SK-N-MC (cell line): Measurements from ENCODE around the gene BTNL3.

Experiments
- DNase-seq: peaks from one replicate; pipeline ENCODE4 v3.0.0-alpha.2; 2011; ENCODE audit warnings: low read depth, low spot score
- H3K27ac ChIP-seq: fragments of 200-600 bp; sonication (generic); 2 replicates; pipeline ENCODE4 v1.5.1; 2016; ENCODE audit warnings: mixed run types
- H3K36me3 ChIP-seq: fragments of 200-600 bp; sonication (generic); 2 replicates; pipeline ENCODE4 v1.6.1; 2017; ENCODE audit warnings: antibody characterized with exemption, low read length, mixed read lengths; ENCODE audit not compliant: insufficient read depth
- H3K4me3 ChIP-seq: fragments of 200-600 bp; sonication (generic); 2 replicates; pipeline ENCODE4 v1.5.1; 2016
- H3K9ac ChIP-seq: fragments of 200-600 bp; sonication (generic); 2 replicates; pipeline ENCODE4 v1.8.0; 2017; ENCODE audit warnings: mixed run types, mixed read lengths; ENCODE audit not compliant: insufficient read length
- H3K9me3 ChIP-seq: fragments of 200-600 bp; sonication (generic); 2 replicates; pipeline ENCODE4 v1.6.1; 2017; ENCODE audit warnings: low read depth, mild to moderate bottlenecking, antibody characterized with exemption, low read length, moderate library complexity, mixed read lengths
- EZH2 ChIP-seq: fragments of 200-600 bp; sonication (generic); IDR thresholded peaks from one replicate; pipeline ENCODE4 v1.6.1; 2017; ENCODE audit warnings: antibody characterized with exemption
- FOXP2 ChIP-seq: optimal IDR thresholded peaks from 2 replicates; pipeline ENCODE3; 2011; ENCODE audit warnings: mild to moderate bottlenecking, moderate library complexity; ENCODE audit not compliant: insufficient read depth; ENCODE audit errors: extremely low read length, control extremely low read depth
- POLR2AphosphoS5 ChIP-seq: IDR thresholded peaks from 2 replicates; pipeline ENCODE4 v1.6.1; 2012; ENCODE audit warnings: mild to moderate bottlenecking, low read depth, low read length, borderline replicate concordance

Gene BTNL3, protein sequence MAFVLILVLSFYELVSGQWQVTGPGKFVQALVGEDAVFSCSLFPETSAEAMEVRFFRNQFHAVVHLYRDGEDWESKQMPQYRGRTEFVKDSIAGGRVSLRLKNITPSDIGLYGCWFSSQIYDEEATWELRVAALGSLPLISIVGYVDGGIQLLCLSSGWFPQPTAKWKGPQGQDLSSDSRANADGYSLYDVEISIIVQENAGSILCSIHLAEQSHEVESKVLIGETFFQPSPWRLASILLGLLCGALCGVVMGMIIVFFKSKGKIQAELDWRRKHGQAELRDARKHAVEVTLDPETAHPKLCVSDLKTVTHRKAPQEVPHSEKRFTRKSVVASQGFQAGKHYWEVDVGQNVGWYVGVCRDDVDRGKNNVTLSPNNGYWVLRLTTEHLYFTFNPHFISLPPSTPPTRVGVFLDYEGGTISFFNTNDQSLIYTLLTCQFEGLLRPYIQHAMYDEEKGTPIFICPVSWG

DNA sequence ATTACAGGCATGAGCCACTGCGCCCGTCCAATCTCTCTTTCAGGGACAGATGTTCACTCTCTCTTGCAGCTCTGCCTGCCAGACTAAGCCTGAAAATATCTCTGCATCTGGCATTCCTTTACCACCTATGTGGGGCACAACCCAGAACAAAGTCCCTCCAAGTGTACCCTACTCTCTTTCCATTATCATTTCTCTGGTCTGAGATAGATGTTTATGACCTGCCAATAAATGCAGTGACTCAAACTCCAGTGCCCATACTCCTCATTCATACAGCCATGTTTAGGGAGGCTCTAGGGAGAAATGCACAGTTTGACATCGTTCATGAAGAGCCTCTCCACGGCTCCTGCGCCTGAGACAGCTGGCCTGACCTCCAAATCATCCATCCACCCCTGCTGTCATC lies at the start of gene BTNL3:
Gene BTNL3, plus strand, starts transcription at position 255 of the 400 bp plus-strand sequence. CDS start 183 bp downstream, outside the sequence.
- no peaks in the 10 kb centered on the region for H3K36me3 ChIP-seq
- no peaks in the 10 kb centered on the region for H3K9me3 ChIP-seq
- H3K9ac ChIP-seq = no peak within 1 kb of the TSS
- no peak for DNase-seq
- H3K4me3 ChIP-seq = no peak within 1 kb of the TSS
- H3K27ac ChIP-seq = no peak within 1 kb of the TSS
- TF ChIP-seq FOXP2 = no peak
- TF ChIP-seq POLR2AphosphoS5 = no peak
- no peak for TF ChIP-seq EZH2

- no peak overlapping the region for H3K9ac ChIP-seq
- TF ChIP-seq EZH2 (no peak), FOXP2 (no peak), POLR2AphosphoS5 (no peak)
- no peaks in the 10 kb centered on the region for H3K9me3 ChIP-seq
- no peaks in the 10 kb centered on the region for H3K36me3 ChIP-seq
- no peak overlapping the region for H3K27ac ChIP-seq
- no peak for DNase-seq
- no peak overlapping the region for H3K4me3 ChIP-seq
Observed at GRCh38 chr5:180950291-180950949, 38.2 kb upstream of the BTNL3 start.

DNA sequence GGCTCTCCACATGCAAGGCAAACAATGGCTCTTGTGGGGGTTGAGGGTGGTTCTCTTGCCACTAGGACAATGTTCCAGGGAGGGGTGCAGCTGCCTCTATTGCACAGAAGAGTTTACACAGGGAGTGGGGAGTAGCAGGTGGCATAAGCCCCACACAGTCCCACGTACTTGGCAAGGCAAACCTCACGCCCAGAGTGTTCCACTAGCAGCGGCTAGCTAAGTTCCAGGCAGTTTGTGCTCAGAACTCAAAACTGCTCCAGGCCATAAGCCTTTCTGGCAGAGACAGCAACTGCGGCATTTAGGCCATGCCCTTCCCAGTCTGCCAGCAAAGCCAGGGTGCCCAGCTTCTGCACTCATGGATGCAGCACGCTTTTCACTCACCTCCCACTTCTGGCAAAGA lies 29.0 kb upstream of the BTNL3 start:
- Histone ChIP-seq H3K9ac (no peak overlapping the region), H3K36me3 (no peaks in the 10 kb centered on the region), H3K4me3 (no peak overlapping the region), H3K9me3 (no peaks in the 10 kb centered on the region), H3K27ac (no peak overlapping the region)
- TF ChIP-seq POLR2AphosphoS5 = no peak
- TF ChIP-seq FOXP2 = no peak
- no peak for TF ChIP-seq EZH2
- DNase-seq = no peak

- no peaks in the 10 kb centered on the region for H3K36me3 ChIP-seq
- no peak for DNase-seq
- H3K9ac ChIP-seq = no peak overlapping the region
- no peak overlapping the region for H3K4me3 ChIP-seq
- TF ChIP-seq POLR2AphosphoS5 (no peak), EZH2 (no peak), FOXP2 (no peak)
- no peak overlapping the region for H3K27ac ChIP-seq
- no peaks in the 10 kb centered on the region for H3K9me3 ChIP-seq
Observed at GRCh38 chr5:180960209-180960608, 28.4 kb upstream of the BTNL3 start.

DNA sequence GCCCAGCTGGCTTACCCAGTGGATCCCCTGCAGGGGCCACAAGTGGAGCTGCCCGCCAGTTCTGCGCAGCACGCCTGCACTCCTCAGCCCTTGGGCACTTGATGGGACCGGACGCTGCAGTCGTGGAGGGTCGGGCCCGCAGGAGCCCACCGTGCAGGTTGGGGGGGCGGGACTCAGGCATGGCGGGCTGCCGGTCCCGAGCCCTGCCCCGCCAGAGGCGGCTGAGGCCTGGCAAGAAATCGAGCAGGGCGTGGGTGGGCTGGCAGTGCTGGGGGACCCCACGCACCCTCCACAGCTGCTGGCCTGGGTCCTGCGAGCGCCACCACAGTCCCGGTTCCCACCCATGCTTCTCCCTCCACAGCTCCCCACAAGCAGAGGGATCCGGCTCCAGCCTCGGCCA lies 19.2 kb upstream of the BTNL3 start:
- no peak overlapping the region for H3K4me3 ChIP-seq
- TF ChIP-seq EZH2 (no peak), POLR2AphosphoS5 (no peak), FOXP2 (no peak)
- no peak overlapping the region for H3K27ac ChIP-seq
- no peaks in the 10 kb centered on the region for H3K9me3 ChIP-seq
- no peak for DNase-seq
- no peak overlapping the region for H3K9ac ChIP-seq
- H3K36me3 ChIP-seq = no peaks in the 10 kb centered on the region

DNA sequence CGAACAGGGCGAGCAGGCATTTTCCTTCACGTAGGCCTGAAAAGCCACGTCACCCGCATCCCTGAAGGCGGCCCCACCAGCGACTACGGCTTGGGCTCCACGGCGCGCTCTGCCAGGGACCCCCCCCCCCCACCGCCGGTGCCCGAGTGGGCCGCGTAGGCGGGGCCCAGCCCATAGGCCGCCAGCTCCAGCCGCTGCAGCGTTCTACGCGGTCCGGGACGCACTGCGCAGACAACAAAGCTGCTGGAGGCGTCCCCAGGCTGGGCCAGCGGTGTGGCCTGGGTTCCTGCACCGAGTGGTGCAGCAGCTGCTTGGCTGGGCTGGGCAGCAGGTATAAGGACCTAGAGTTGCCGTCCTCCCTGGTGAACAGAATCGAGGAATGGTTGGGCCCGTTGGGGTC lies 18.3 kb upstream of the BTNL3 start:
- Histone ChIP-seq H3K36me3 (no peaks in the 10 kb centered on the region), H3K27ac (no peak overlapping the region), H3K4me3 (no peak overlapping the region), H3K9me3 (no peaks in the 10 kb centered on the region), H3K9ac (no peak overlapping the region)
- no peak for DNase-seq
- no peak for TF ChIP-seq FOXP2
- TF ChIP-seq EZH2 = no peak
- TF ChIP-seq POLR2AphosphoS5 = no peak

GRCh38 chr5:180970875-180971274 lies 17.8 kb upstream of the BTNL3 start:
- H3K27ac ChIP-seq = no peak overlapping the region
- DNase-seq = no peak
- no peak overlapping the region for H3K4me3 ChIP-seq
- no peak for TF ChIP-seq POLR2AphosphoS5
- TF ChIP-seq EZH2 = no peak
- TF ChIP-seq FOXP2 = no peak
- H3K9me3 ChIP-seq = no peaks in the 10 kb centered on the region
- H3K36me3 ChIP-seq = no peaks in the 10 kb centered on the region
- no peak overlapping the region for H3K9ac ChIP-seq

DNA sequence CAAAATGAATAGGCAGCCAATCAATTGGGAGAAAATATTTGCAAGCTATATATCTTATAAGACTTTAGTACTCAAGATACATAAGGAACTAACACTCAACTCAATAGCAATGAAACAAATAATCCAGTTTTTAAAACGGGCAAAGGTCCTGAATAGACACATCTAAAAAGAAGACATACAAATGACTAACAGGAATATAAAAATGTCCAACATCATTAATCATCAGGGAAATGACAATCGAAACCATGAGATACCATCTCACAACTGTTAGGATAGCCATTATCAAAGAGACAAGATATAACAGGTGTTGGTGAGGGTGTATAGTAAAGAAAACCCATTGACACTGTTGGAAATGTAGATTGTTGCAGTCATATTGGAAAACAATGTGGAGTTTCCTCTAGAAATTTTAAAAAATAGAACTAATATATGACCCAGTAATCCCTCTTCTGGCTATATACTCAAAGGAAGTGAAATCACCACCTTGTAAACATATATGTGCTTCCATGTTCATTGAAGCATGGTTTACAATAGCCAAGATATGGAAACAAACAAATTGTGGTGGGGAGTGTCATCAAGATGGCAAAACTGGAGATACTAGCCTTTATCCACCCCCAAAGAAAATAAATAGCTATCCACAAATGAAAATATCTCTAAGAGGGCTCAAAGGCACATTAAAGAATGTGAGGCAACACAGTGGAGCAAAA lies 13.9 kb upstream of the BTNL3 start:
- no peaks in the 10 kb centered on the region for H3K36me3 ChIP-seq
- H3K9me3 ChIP-seq = no peaks in the 10 kb centered on the region
- H3K27ac ChIP-seq = no peak overlapping the region
- no peak overlapping the region for H3K4me3 ChIP-seq
- H3K9ac ChIP-seq = no peak overlapping the region
- no peak for DNase-seq
- TF ChIP-seq EZH2 = no peak
- no peak for TF ChIP-seq POLR2AphosphoS5
- TF ChIP-seq FOXP2 = no peak
